SK-N-SH treated with all-trans-retinoic acid at 6 μM for 48 hours (cell line): Measurements from ENCODE around the gene WDR37.

Experiments
- ATAC-seq: fragments of 200-7000 bp; cut with Tn5 transposase; 3 replicates; pipeline ENCODE4 v1.9.1; 2020; ENCODE audit warnings: mild to moderate bottlenecking, moderate library complexity
- BACH2 ChIP-seq: fragments of 250-450 bp; sonication (Bioruptor Pico); IDR thresholded peaks from 2 replicates; pipeline ENCODE4 v1.9.0; 2021; ENCODE audit warnings: mild to moderate bottlenecking, borderline replicate concordance
- CSDC2 ChIP-seq: fragments of 250-450 bp; sonication (Bioruptor Pico); IDR thresholded peaks from 2 replicates; pipeline ENCODE4 v1.5.0; 2020; ENCODE audit warnings: mild to moderate bottlenecking, moderate library complexity
- ESRRG ChIP-seq: fragments of 250-450 bp; sonication (Bioruptor Pico); IDR thresholded peaks from 2 replicates; pipeline ENCODE4 v1.6.1; 2021; ENCODE audit warnings: mild to moderate bottlenecking
- GLIS3 ChIP-seq: fragments of 250-450 bp; sonication (Bioruptor Pico); IDR thresholded peaks from 2 replicates; pipeline ENCODE4 v1.5.0; 2020; ENCODE audit warnings: mild to moderate bottlenecking, moderate library complexity
- ISL1 ChIP-seq: fragments of 250-450 bp; sonication (Bioruptor Pico); IDR thresholded peaks from 2 replicates; pipeline ENCODE4 v2.1.2; 2022; ENCODE audit warnings: mild to moderate bottlenecking, moderate library complexity
- OSR1 ChIP-seq: fragments of 250-450 bp; sonication (Bioruptor Pico); IDR thresholded peaks from 2 replicates; pipeline ENCODE4 v1.8.0; 2022; ENCODE audit warnings: moderate library complexity, mild to moderate bottlenecking, inconsistent platforms
- PATZ1 ChIP-seq: fragments of 250-450 bp; sonication (Bioruptor Pico); IDR thresholded peaks from 2 replicates; pipeline ENCODE4 v1.8.0; 2020; ENCODE audit warnings: mild to moderate bottlenecking, moderate library complexity, borderline replicate concordance
- POU6F1 ChIP-seq: fragments of 250-450 bp; sonication (Bioruptor Pico); IDR thresholded peaks from 2 replicates; pipeline ENCODE4 v1.8.0; 2021; ENCODE audit warnings: low read depth, mild to moderate bottlenecking, moderate library complexity, borderline replicate concordance
- PPARA ChIP-seq: fragments of 250-450 bp; sonication (Bioruptor Pico); IDR thresholded peaks from 2 replicates; pipeline ENCODE4 v1.5.0; 2020; ENCODE audit warnings: mild to moderate bottlenecking, borderline replicate concordance
- RARB ChIP-seq: fragments of 250-450 bp; sonication (Bioruptor Pico); IDR thresholded peaks from 2 replicates; pipeline ENCODE4 v1.8.0; 2021; ENCODE audit warnings: mild to moderate bottlenecking, moderate library complexity
- SNAI2 ChIP-seq: fragments of 250-450 bp; sonication (Bioruptor Pico); IDR thresholded peaks from 2 replicates; pipeline ENCODE4 v1.5.0; 2020; ENCODE audit warnings: mild to moderate bottlenecking, moderate library complexity
- TCF4 ChIP-seq: fragments of 250-450 bp; sonication (Bioruptor Pico); IDR thresholded peaks from 2 replicates; pipeline ENCODE4 v1.8.0; 2021; ENCODE audit warnings: mild to moderate bottlenecking, moderate library complexity, borderline replicate concordance
- TSHZ2 ChIP-seq: fragments of 250-450 bp; sonication (Bioruptor Pico); IDR thresholded peaks from 2 replicates; pipeline ENCODE4 v1.5.0; 2020; ENCODE audit warnings: mild to moderate bottlenecking, moderate library complexity
- ZC3H10 ChIP-seq: fragments of 250-450 bp; sonication (Bioruptor Pico); IDR thresholded peaks from 2 replicates; pipeline ENCODE4 v1.5.1; 2021; ENCODE audit warnings: mild to moderate bottlenecking, moderate library complexity
- ZFP3 ChIP-seq: fragments of 250-450 bp; sonication (Bioruptor Pico); IDR thresholded peaks from 2 replicates; pipeline ENCODE4 v1.5.0; 2020; ENCODE audit warnings: mild to moderate bottlenecking, moderate library complexity
- ZFP30 ChIP-seq: fragments of 450-650 bp; formaldehyde crosslinking; IDR thresholded peaks from 2 replicates; pipeline ENCODE4 v1.5.0; 2022; ENCODE audit warnings: mild to moderate bottlenecking, moderate library complexity
- ZNF565 ChIP-seq: fragments of 450-650 bp; formaldehyde crosslinking; conservative IDR thresholded peaks from 2 replicates; pipeline ENCODE4 v1.5.0; 2020; ENCODE audit warnings: low read depth, mild to moderate bottlenecking, moderate library complexity
- TF ChIP-seq, protein P1 (sequence below): fragments of 250-450 bp; sonication (Bioruptor Pico); IDR thresholded peaks from 2 replicates; pipeline ENCODE4 v1.5.1; 2021; ENCODE audit warnings: mild to moderate bottlenecking, moderate library complexity
- TF ChIP-seq, protein P2 (sequence below): fragments of 250-450 bp; sonication (Bioruptor Pico); IDR thresholded peaks from 2 replicates; pipeline ENCODE4 v1.5.1; 2020; ENCODE audit warnings: low read depth, mild to moderate bottlenecking, moderate library complexity

WDR37 gene

DNA sequence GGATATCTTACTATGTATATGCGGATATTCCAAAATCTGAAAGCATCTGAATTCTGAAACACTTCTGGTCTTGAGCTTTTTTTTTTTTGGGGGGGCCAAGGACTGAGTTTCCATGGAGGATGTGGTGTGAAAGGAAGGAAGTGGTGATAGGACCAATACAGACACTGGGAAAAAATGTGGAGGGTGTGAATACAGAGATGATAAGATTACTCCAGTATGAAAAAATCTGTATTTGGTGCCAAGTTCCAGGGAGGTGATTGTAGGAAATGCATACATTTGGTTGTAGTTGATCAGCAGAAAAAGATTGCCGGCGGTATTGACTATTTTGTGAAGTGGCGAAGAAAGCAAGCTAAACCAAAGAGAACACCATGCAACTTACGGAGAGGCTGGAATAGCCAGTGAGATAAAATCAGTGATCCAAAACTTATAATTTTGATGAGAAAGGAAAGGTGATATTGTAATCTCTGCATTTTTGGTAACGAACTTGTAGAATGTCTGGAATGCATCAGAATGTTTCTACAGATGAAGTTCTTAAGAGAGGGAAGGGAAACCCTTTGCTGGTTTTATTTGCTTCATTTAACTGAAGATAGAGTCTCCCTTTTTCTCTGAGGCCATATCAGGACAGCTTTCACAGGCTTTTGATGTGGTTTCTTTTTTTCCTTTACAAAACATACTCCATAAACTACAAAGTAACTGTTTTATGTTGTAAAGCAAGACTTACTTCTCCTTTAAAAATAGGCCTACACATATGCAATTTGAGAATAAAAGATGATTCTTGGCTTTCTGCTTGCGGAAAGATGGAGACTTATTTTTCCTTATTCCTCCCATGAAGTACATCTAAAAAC lies 6.0 kb downstream of the WDR37 start:
- TF ChIP-seq POU6F1 (CRISPR knock-in tag) (no peak), ZNF565 (CRISPR knock-in tag) (no peak), GLIS3 (CRISPR knock-in tag) (no peak), PATZ1 (CRISPR knock-in tag) (no peak), CSDC2 (CRISPR knock-in tag) (no peak), ZC3H10 (CRISPR knock-in tag) (no peak), OSR1 (CRISPR knock-in tag) (no peak), PPARA (no peak), TSHZ2 (no peak), ESRRG (CRISPR knock-in tag) (no peak)
- TF ChIP-seq, protein P1, sequence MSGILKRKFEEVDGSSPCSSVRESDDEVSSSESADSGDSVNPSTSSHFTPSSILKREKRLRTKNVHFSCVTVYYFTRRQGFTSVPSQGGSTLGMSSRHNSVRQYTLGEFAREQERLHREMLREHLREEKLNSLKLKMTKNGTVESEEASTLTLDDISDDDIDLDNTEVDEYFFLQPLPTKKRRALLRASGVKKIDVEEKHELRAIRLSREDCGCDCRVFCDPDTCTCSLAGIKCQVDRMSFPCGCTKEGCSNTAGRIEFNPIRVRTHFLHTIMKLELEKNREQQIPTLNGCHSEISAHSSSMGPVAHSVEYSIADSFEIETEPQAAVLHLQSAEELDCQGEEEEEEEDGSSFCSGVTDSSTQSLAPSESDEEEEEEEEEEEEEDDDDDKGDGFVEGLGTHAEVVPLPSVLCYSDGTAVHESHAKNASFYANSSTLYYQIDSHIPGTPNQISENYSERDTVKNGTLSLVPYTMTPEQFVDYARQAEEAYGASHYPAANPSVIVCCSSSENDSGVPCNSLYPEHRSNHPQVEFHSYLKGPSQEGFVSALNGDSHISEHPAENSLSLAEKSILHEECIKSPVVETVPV (CRISPR knock-in tag) = no peak
- ATAC-seq = no peak

- no peak for ATAC-seq
- TF ChIP-seq RARB (CRISPR knock-in tag) (no peak), GLIS3 (CRISPR knock-in tag) (no peak), ISL1 (no peak), POU6F1 (CRISPR knock-in tag) (no peak), PATZ1 (CRISPR knock-in tag) (no peak), TCF4 (CRISPR knock-in tag) (no peak), TSHZ2 (no peak), ZFP3 (CRISPR knock-in tag) (no peak), BACH2 (CRISPR knock-in tag) (no peak), ZFP30 (CRISPR knock-in tag) (no peak), SNAI2 (no peak), PPARA (no peak)
- TF ChIP-seq, protein P1 (CRISPR knock-in tag) = no peak
- TF ChIP-seq, protein P2, sequence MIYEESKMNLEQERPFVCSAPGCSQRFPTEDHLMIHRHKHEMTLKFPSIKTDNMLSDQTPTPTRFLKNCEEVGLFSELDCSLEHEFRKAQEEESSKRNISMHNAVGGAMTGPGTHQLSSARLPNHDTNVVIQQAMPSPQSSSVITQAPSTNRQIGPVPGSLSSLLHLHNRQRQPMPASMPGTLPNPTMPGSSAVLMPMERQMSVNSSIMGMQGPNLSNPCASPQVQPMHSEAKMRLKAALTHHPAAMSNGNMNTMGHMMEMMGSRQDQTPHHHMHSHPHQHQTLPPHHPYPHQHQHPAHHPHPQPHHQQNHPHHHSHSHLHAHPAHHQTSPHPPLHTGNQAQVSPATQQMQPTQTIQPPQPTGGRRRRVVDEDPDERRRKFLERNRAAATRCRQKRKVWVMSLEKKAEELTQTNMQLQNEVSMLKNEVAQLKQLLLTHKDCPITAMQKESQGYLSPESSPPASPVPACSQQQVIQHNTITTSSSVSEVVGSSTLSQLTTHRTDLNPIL (CRISPR knock-in tag) = no peak
Measured at GRCh38 chr10:1063232-1063865, 7.2 kb downstream of the WDR37 start.
